AG09319 (cell line): Measurements from ENCODE around the gene TMEM272.

Experiments used
- DNase-seq: peaks from one replicate; pipeline ENCODE4 v3.0.0-alpha.2; 2010; ENCODE audit warnings: low read depth; ENCODE audit errors: extremely low read depth
- TF ChIP-seq, protein P1 (sequence below): IDR thresholded peaks from 2 replicates; pipeline ENCODE4 v1.5.1; 2011; ENCODE audit warnings: low read depth, mild to moderate bottlenecking, inconsistent platforms, low read length, moderate library complexity

Gene TMEM272

DNA sequence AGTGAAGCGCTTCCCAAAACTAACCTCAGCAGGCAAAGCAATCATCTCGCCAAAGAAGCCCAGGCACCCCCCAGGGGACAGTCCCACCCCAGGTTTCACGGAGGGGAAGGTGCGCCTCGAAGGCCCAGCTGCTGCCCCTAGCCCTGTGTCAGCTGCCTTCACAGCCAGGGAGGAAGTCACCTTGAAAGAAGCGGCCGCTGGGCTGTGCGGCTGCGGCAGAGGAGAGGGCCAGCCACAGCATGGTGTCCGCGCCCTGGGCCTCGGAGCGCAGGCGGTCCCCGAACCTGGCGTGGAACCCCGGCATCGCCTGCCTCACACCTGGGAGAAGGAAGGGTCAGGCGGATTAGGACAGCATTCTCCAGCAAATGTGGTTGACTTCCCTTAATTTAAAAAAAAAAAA lies 76.0 kb downstream of the TMEM272 start:
- TF ChIP-seq, protein P1, sequence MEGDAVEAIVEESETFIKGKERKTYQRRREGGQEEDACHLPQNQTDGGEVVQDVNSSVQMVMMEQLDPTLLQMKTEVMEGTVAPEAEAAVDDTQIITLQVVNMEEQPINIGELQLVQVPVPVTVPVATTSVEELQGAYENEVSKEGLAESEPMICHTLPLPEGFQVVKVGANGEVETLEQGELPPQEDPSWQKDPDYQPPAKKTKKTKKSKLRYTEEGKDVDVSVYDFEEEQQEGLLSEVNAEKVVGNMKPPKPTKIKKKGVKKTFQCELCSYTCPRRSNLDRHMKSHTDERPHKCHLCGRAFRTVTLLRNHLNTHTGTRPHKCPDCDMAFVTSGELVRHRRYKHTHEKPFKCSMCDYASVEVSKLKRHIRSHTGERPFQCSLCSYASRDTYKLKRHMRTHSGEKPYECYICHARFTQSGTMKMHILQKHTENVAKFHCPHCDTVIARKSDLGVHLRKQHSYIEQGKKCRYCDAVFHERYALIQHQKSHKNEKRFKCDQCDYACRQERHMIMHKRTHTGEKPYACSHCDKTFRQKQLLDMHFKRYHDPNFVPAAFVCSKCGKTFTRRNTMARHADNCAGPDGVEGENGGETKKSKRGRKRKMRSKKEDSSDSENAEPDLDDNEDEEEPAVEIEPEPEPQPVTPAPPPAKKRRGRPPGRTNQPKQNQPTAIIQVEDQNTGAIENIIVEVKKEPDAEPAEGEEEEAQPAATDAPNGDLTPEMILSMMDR: no peak

DNA sequence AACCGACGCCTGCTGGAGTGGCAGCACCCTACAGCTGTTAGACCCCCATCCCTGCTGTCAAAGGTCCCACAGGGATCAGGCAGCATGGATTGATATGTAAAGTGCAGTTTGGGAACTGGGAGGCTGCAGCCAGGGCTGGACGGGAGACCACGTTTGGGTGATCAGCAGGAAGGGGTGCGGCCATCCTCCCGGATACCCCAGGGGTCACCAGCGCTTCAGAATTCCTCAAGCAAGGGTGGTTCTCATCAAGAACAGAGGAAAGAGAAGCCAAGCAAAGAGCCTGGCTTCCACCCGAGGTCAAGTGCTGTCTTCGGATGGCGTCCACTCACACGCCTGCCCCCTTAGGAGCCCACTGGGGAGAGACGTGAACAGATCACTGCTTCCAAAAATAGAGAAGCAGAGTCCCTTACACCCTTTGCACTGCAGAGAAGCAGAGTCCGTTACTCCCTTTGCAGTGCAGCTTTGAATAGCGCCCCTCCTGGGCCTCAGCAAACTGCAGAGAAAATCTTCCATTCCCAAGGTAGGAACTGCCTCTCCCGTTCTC lies 76.5 kb downstream of the TMEM272 start:
- no peak for DNase-seq

More for the DNA sequence above, 76.0 kb downstream of the TMEM272 start:
- no peak for DNase-seq

DNA sequence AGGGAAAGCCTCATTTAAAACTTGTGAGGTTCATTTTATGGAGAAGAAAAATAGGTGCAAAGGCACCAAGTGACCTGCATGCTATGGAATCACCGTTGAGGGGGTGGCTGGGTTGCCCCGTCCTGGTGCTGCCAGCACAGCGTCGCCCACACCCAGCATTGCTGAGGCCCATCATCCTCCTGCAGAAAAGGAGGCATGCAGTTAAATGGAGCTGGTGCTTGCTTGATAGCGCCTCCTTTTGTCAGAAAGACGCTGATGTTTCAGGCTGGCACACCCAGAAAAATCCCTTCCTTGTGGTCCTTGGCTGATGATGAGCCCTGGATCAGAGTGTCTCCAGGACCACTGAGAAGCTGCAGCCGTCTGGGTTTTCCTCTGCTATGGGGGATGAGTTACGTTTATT lies 77.9 kb downstream of the TMEM272 start:
- TF ChIP-seq, protein P1: no peak
- no peak for DNase-seq

More for the DNA sequence above, 76.5 kb downstream of the TMEM272 start:
- TF ChIP-seq, protein P1: no peak

DNA sequence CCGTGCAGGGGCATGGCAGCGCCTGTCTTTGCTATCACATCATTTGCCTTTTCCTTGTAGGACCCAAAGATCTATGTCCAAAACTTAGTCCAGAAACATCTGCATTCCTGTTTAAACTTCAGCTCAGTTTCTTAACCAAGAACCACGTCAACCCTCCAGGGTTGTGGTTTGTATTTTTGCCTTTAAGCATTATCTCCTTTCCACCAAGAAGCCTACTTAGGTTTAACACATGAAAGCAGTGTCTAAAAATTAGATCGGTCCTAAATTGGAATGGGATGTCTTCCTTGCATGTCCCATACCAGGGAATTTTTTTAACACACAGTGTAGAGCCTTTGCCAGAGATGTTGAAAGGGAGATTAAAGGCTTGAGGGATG lies 79.8 kb downstream of the TMEM272 start:
- TF ChIP-seq, protein P1: no peak
- DNase-seq: no peak

DNA sequence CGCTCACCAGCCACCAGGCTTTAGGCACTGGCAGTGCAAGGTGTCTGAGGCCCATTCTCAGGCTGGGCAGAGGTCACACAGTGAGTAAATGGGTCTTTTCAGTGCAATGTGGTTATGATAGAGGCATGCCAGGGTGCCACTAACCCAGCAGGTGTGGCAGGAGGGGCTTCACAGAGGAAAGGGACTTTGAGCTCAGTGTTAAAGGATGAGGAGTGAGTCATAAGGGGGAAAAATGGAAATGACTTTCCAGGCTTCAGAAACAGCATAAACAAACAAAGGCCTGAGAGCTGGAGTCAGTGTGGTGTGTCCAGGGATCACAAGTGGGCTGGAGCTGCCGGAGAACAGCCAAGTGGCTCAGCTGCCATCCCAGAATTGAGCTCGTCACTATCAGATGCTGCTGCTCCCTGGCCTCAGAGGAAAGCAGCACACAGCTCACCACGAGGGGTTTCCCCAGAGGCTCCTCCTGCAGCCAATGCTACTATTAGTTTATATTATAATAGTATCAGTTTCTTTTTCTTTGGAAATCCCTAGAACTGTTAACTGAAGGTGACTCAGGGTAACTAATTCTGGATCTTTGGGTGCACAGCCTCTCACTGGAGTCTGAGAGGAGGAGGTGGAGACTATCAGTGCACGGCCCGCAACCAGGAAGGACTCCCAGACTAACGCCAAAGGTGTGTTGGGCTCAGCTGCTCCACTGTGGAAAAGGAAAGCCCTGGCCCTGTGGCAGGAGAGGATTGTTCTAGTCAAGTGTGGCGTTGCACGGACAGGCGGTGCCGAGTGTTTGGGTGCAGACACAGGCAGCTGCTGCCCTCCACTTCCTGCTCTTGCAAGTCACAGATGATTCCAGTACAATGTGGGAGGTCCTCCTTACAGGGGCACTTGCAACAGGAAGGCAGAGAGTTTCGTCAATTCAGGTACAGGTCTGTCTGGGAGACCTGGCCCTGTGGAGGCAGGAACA lies 80.5 kb downstream of the TMEM272 start:
- peak; percentile 62 for DNase-seq
- TF ChIP-seq, protein P1: peak; percentile 10

DNA sequence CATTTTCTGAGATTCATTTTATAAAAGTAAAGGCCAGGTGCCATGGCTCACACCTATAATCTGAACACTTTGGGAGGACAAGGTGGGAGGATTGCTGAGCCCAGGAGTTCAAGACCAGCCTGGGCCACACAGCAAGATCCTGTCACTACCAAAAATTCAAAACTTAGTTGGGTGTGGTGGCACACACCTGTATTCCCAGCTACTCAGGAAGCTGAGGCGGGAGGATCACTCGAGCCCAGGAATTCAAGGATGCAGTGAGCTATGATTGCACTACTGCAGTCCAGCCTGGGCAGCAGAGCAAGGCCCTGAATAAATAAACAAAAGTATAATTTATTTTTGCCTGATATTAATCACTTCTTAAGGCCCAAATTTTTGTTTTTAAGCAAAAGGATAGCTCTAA lies 81.5 kb downstream of the TMEM272 start:
- TF ChIP-seq, protein P1: no peak
- DNase-seq: no peak
